Measurements from ENCODE around the gene CLSTN3.

Gene CLSTN3

GRCh38 chr12:7128681-7129286 lies 1.4 kb upstream of the CLSTN3 start, which contains the start of gene RBP5:
Gene RBP5, minus strand, starts transcription at chr12:7128889. Its CDS starts 114 bp downstream, at chr12:7128775.
- DNase-seq = no peak

GRCh38 chr12:7129287-7129871 lies 792 bp upstream of the CLSTN3 start:
- no peak for DNase-seq

- no peak for DNase-seq
Observed at GRCh38 chr12:7130701-7131501, 730 bp downstream of the CLSTN3 start.

- DNase-seq = no peak
Observed at GRCh38 chr12:7131502-7131866, 1.3 kb downstream of the CLSTN3 start.

GRCh38 chr12:7134396-7135166 lies 4.4 kb downstream of the CLSTN3 start:
- no peak for DNase-seq

- no peak for DNase-seq
Observed at GRCh38 chr12:7136071-7136470, 5.9 kb downstream of the CLSTN3 start.

GRCh38 chr12:7136676-7137075 lies 6.5 kb downstream of the CLSTN3 start:
- no peak for DNase-seq

- DNase-seq = no peak
Observed at GRCh38 chr12:7137908-7138307, 7.7 kb downstream of the CLSTN3 start.

GRCh38 chr12:7139200-7139599 lies 9.0 kb downstream of the CLSTN3 start:
- DNase-seq = no peak

GRCh38 chr12:7141351-7142005 lies 11.3 kb downstream of the CLSTN3 start:
- DNase-seq = no peak

GRCh38 chr12:7142056-7142644 lies 12.0 kb downstream of the CLSTN3 start:
- no peak for DNase-seq

GRCh38 chr12:7142809-7143465 lies 12.8 kb downstream of the CLSTN3 start:
- no peak for DNase-seq

- DNase-seq = no peak
Observed at GRCh38 chr12:7143564-7143963, 13.4 kb downstream of the CLSTN3 start.

- no peak for DNase-seq
Observed at GRCh38 chr12:7144414-7145120, 14.4 kb downstream of the CLSTN3 start.

GRCh38 chr12:7145671-7146070 lies 15.5 kb downstream of the CLSTN3 start:
- no peak for DNase-seq

- DNase-seq = no peak
Observed at GRCh38 chr12:7146228-7146627, 16.1 kb downstream of the CLSTN3 start.

- no peak for DNase-seq
Observed at GRCh38 chr12:7146906-7147305, 16.7 kb downstream of the CLSTN3 start.

GRCh38 chr12:7150356-7150755 lies 20.2 kb downstream of the CLSTN3 start:
- no peak for DNase-seq

GRCh38 chr12:7150841-7151240 lies 20.7 kb downstream of the CLSTN3 start:
- no peak for DNase-seq

- DNase-seq = no peak
Observed at GRCh38 chr12:7151532-7151931, 21.4 kb downstream of the CLSTN3 start.

GRCh38 chr12:7152818-7153217 lies 22.6 kb downstream of the CLSTN3 start:
- no peak for DNase-seq
